ENCODE data around the gene RAP2A. TPM values are rescaled to one million over a fixed set of nuclear protein-coding genes. Genes with fewer than 3 reads are reported as not detected.

RAP2A gene
- total and polyA plus RNA-seq, 2 donors (not counting 1 experiment from before 2014, with no cell fraction given), result 31.4 to 35.0 TPM

- Histone ChIP-seq H3K27me3 (ENCODE audit: control insufficient read depth, insufficient read depth, low read length) (no peaks in the 10 kb centered on the region), H2AFZ (ENCODE audit: low read length) (no peak overlapping the region), H3K9me3 (ENCODE audit: control insufficient read depth, insufficient read depth, low read depth, low read length) (no peaks in the 10 kb centered on the region), H3K27ac (ENCODE audit: insufficient read depth, low read length) (no peak overlapping the region), H4K20me1 (ENCODE audit: control insufficient read depth, extremely low read depth, insufficient read depth, low read length) (no peaks in the 10 kb centered on the region), H3K79me2 (ENCODE audit: control insufficient read depth, insufficient read depth, low read length) (no peaks in the 10 kb centered on the region), H3K9ac (ENCODE audit: insufficient read depth, low read length) (no peak overlapping the region), H3K4me1 (ENCODE audit: control insufficient read depth, extremely low read depth, insufficient read depth, low read length) (no peaks in the 10 kb centered on the region), H3K4me3 (replicated peaks in 1 of 4; ENCODE audit: control extremely low read depth in 1 of 4, insufficient read depth in 1 of 4, low read depth in 3 of 4, low read length in 4 of 4) (no peak overlapping the region), H3K4me2 (ENCODE audit: extremely low read depth, insufficient read depth, low read length) (no peak overlapping the region), H3K36me3 (ENCODE audit: control insufficient read depth, insufficient read depth, low read length) (no peaks in the 10 kb centered on the region)
- no peak for DNase-seq (ENCODE audit: low read depth in 2 of 2)
- no peak for TF ChIP-seq CTCF (conservative IDR thresholded peaks at IDR 0.05 in 1 of 2, IDR thresholded peaks at IDR 0.05 in 1 of 2; ENCODE audit: low read depth in 1 of 2, low read length in 2 of 2)
- TF ChIP-seq EZH2 (IDR thresholded peaks at IDR 0.05; ENCODE audit: low read length, missing control alignments), result no peak
These were observed 49.5 kb downstream of the RAP2A start for GRCh38 chr13:97483465-97483864.

- Histone ChIP-seq H3K27ac (ENCODE audit: insufficient read depth, low read length) (no peak overlapping the region), H3K36me3 (ENCODE audit: control insufficient read depth, insufficient read depth, low read length) (no peaks in the 10 kb centered on the region), H2AFZ (ENCODE audit: low read length) (no peak overlapping the region), H3K4me3 (replicated peaks in 1 of 4; ENCODE audit: control extremely low read depth in 1 of 4, insufficient read depth in 1 of 4, low read depth in 3 of 4, low read length in 4 of 4) (no peak overlapping the region), H3K79me2 (ENCODE audit: control insufficient read depth, insufficient read depth, low read length) (no peaks in the 10 kb centered on the region), H3K27me3 (ENCODE audit: control insufficient read depth, insufficient read depth, low read length) (no peaks in the 10 kb centered on the region), H4K20me1 (ENCODE audit: control insufficient read depth, extremely low read depth, insufficient read depth, low read length) (no peaks in the 10 kb centered on the region), H3K4me2 (ENCODE audit: extremely low read depth, insufficient read depth, low read length) (no peak overlapping the region), H3K9me3 (ENCODE audit: control insufficient read depth, insufficient read depth, low read depth, low read length) (no peaks in the 10 kb centered on the region), H3K9ac (ENCODE audit: insufficient read depth, low read length) (no peak overlapping the region), H3K4me1 (ENCODE audit: control insufficient read depth, extremely low read depth, insufficient read depth, low read length) (no peaks in the 10 kb centered on the region)
- DNase-seq (ENCODE audit: low read depth in 2 of 2), result no peak
- TF ChIP-seq EZH2 (IDR thresholded peaks at IDR 0.05; ENCODE audit: low read length, missing control alignments) (no peak), CTCF (conservative IDR thresholded peaks at IDR 0.05 in 1 of 2, IDR thresholded peaks at IDR 0.05 in 1 of 2; ENCODE audit: low read depth in 1 of 2, low read length in 2 of 2) (no peak)
These were observed 50.3 kb downstream of the RAP2A start for GRCh38 chr13:97484301-97484700.

GRCh38 chr13:97485320-97485719 is 51.4 kb downstream of the RAP2A start:
- H3K9ac ChIP-seq (ENCODE audit: insufficient read depth, low read length), result no peak overlapping the region
- TF ChIP-seq EZH2 (IDR thresholded peaks at IDR 0.05; ENCODE audit: low read length, missing control alignments) (no peak), CTCF (conservative IDR thresholded peaks at IDR 0.05 in 1 of 2, IDR thresholded peaks at IDR 0.05 in 1 of 2; ENCODE audit: low read depth in 1 of 2, low read length in 2 of 2) (no peak)
- H3K9me3 ChIP-seq (ENCODE audit: control insufficient read depth, insufficient read depth, low read depth, low read length), result no peaks in the 10 kb centered on the region
- no peaks in the 10 kb centered on the region for H3K27me3 ChIP-seq (ENCODE audit: control insufficient read depth, insufficient read depth, low read length)
- H4K20me1 ChIP-seq (ENCODE audit: control insufficient read depth, extremely low read depth, insufficient read depth, low read length), result no peaks in the 10 kb centered on the region
- DNase-seq (ENCODE audit: low read depth in 2 of 2), result no peak
- no peak overlapping the region for H3K4me2 ChIP-seq (ENCODE audit: extremely low read depth, insufficient read depth, low read length)
- no peaks in the 10 kb centered on the region for H3K36me3 ChIP-seq (ENCODE audit: control insufficient read depth, insufficient read depth, low read length)
- H3K79me2 ChIP-seq (ENCODE audit: control insufficient read depth, insufficient read depth, low read length), result no peaks in the 10 kb centered on the region
- no peak overlapping the region for H2AFZ ChIP-seq (ENCODE audit: low read length)
- H3K4me3 ChIP-seq (replicated peaks in 1 of 4; ENCODE audit: control extremely low read depth in 1 of 4, insufficient read depth in 1 of 4, low read depth in 3 of 4, low read length in 4 of 4), result no peak overlapping the region
- H3K4me1 ChIP-seq (ENCODE audit: control insufficient read depth, extremely low read depth, insufficient read depth, low read length), result no peaks in the 10 kb centered on the region
- H3K27ac ChIP-seq (ENCODE audit: insufficient read depth, low read length), result no peak overlapping the region
